Smooth muscle cell (in vitro differentiated cells): ENCODE data around the gene GMPPB. TPM values are rescaled to one million over a fixed set of nuclear protein-coding genes. Genes with fewer than 3 reads are reported as not detected.

Experiments used
- DNase-seq: peaks from one replicate; lab custom pipeline; 2025; ENCODE audit not compliant: unreplicated experiment; lab: John Stamatoyannopoulos, UW
- H2AFZ ChIP-seq: fragments of 200-600 bp; sonication (generic); 2 replicates; pipeline ENCODE4 v1.6.0; 2016; ENCODE audit warnings: antibody characterized with exemption, low read depth, mild to moderate bottlenecking
- H3F3A ChIP-seq: fragments of 200-600 bp; sonication (generic); 2 replicates; pipeline ENCODE4 v1.6.0; 2017; ENCODE audit warnings: antibody characterized with exemption, low read depth
- H3K27ac ChIP-seq: fragments of 200-600 bp; sonication (generic); 2 replicates; pipeline ENCODE4 v1.5.1; 2016; ENCODE audit warnings: low read depth, mild to moderate bottlenecking
- H3K27me3 ChIP-seq: fragments of 200-600 bp; sonication (generic); 2 replicates; pipeline ENCODE4 v1.6.1; 2016; ENCODE audit warnings: low read depth, mild to moderate bottlenecking
- H3K36me3 ChIP-seq: fragments of 200-600 bp; sonication (generic); 2 replicates; pipeline ENCODE4 v1.5.1; 2016; ENCODE audit warnings: low read depth
- H3K4me1 ChIP-seq: fragments of 200-600 bp; sonication (generic); 2 replicates; pipeline ENCODE4 v1.5.1; 2016; ENCODE audit warnings: low read depth
- H3K4me2 ChIP-seq: fragments of 200-600 bp; sonication (generic); 2 replicates; pipeline ENCODE4 v1.6.0; 2016; ENCODE audit warnings: mild to moderate bottlenecking
- H3K4me3 ChIP-seq: fragments of 200-600 bp; sonication (generic); 2 replicates; pipeline ENCODE4 v1.5.1; 2016; ENCODE audit warnings: mild to moderate bottlenecking
- H3K79me2 ChIP-seq: fragments of 200-600 bp; sonication (generic); 2 replicates; pipeline ENCODE4 v1.6.0; 2016; ENCODE audit warnings: low read depth, mild to moderate bottlenecking
- H3K9ac ChIP-seq: fragments of 200-600 bp; sonication (generic); 2 replicates; pipeline ENCODE4 v1.6.0; 2016; ENCODE audit warnings: low read depth
- H3K9me3 ChIP-seq: fragments of 200-600 bp; sonication (generic); replicated peaks from 2 replicates; pipeline ENCODE4 v1.5.1; 2016; ENCODE audit warnings: low read depth
- H4K20me1 ChIP-seq: fragments of 200-600 bp; sonication (generic); 2 replicates; pipeline ENCODE4 v1.6.0; 2016; ENCODE audit warnings: low read depth
- WGBS: methylation state at CpG from one replicate; pipeline ENCODE4 v1.1.7; 2016; ENCODE audit warnings: low lambda C conversion rate; 5-methylcytosine and 5-hydroxymethylcytosine counted together
- polyA plus RNA-seq: library from polyadenylated mRNA; unstranded; fragments of >200 nt; fragmentation: Nextera tagmentation; extraction: Ambion mirVana; gene quantifications from 2 replicates; pipeline ENCODE4 v1.2.1, GENCODE V29; 2016
- total RNA-seq: library from RNA; depleted of rRNA; stranded (reverse); fragments of >200 nt; gene quantifications from 2 replicates; pipeline ENCODE4 v1.2.3, GENCODE V29; 2014
- TF ChIP-seq, protein P1 (sequence below): fragments of 200-600 bp; sonication (generic); IDR thresholded peaks from 2 replicates; pipeline ENCODE4 v1.5.1; 2017; ENCODE audit warnings: borderline replicate concordance, mild to moderate bottlenecking, antibody characterized with exemption; ENCODE audit not compliant: insufficient read depth, poor library complexity, severe bottlenecking

GMPPB gene
- total and polyA plus RNA-seq, 2 experiments from 2014 or later = 21.3 to 68.3 TPM

DNA sequence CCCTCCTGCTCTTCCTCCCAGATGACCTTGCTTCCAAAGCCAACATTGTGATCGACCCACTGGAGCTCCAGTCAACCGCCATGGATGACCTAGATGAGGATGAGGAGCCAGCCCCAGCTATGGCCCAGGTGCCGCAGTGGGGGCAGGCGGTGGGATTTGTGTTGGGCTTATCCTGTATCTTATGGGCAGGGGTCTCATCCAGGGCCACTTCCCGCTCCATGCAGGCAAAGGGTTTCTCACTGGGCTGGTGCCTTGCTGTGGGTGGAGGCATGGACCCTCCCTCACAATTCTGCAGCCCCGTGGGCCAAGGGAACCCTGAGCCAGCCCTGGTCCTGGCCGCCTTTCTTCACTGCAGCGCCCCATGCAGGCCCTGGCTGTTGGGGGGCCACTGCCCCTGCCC, 19.1 kb downstream of the GMPPB start:
- Histone ChIP-seq H3F3A (no peaks in the 10 kb centered on the region), H2AFZ (no peak overlapping the region), H3K27ac (no peak overlapping the region), H3K27me3 (no peaks in the 10 kb centered on the region), H3K4me1 (no peaks in the 10 kb centered on the region), H3K9me3 (no peaks in the 10 kb centered on the region), H3K4me3 (no peak overlapping the region), H3K4me2 (no peak overlapping the region), H4K20me1 (no peaks in the 10 kb centered on the region), H3K9ac (no peak overlapping the region), H3K79me2 (no peaks in the 10 kb centered on the region), H3K36me3 (no peaks in the 10 kb centered on the region)
- TF ChIP-seq, protein P1, sequence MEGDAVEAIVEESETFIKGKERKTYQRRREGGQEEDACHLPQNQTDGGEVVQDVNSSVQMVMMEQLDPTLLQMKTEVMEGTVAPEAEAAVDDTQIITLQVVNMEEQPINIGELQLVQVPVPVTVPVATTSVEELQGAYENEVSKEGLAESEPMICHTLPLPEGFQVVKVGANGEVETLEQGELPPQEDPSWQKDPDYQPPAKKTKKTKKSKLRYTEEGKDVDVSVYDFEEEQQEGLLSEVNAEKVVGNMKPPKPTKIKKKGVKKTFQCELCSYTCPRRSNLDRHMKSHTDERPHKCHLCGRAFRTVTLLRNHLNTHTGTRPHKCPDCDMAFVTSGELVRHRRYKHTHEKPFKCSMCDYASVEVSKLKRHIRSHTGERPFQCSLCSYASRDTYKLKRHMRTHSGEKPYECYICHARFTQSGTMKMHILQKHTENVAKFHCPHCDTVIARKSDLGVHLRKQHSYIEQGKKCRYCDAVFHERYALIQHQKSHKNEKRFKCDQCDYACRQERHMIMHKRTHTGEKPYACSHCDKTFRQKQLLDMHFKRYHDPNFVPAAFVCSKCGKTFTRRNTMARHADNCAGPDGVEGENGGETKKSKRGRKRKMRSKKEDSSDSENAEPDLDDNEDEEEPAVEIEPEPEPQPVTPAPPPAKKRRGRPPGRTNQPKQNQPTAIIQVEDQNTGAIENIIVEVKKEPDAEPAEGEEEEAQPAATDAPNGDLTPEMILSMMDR = no peak
- 96% methylated on average over 8 of the region's 8 CpGs for WGBS
- no peak for DNase-seq

DNA sequence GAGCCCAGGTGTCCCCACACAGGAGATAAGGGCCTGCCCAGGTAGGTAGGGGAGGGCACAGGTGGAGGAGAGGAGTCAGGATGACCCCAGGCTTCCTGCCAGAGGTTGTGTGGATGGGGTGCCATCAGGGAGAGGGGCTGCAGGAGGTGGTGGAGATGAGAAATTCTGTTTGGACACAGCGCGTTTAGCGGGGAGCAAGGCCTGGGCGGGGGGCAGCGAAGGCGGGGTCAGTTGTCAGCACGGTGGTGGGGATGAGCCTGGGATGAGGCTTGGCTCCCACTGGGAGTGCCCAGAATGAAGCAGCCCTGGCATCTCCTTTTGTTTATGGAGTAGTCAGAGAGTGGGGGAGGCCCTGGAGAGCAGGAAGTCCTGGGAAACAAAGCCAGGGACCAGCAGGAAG, 19.8 kb downstream of the GMPPB start:
- no peaks in the 10 kb centered on the region for H4K20me1 ChIP-seq
- no peaks in the 10 kb centered on the region for H3K36me3 ChIP-seq
- no peak for DNase-seq
- TF ChIP-seq, protein P1 = no peak
- no peak overlapping the region for H2AFZ ChIP-seq
- no peaks in the 10 kb centered on the region for H3K9me3 ChIP-seq
- no peaks in the 10 kb centered on the region for H3K4me1 ChIP-seq
- no peaks in the 10 kb centered on the region for H3F3A ChIP-seq
- H3K4me2 ChIP-seq = no peak overlapping the region
- H3K79me2 ChIP-seq = no peaks in the 10 kb centered on the region
- WGBS = 98% methylated on average over 7 of the region's 7 CpGs
- H3K27me3 ChIP-seq = no peaks in the 10 kb centered on the region
- H3K9ac ChIP-seq = no peak overlapping the region
- H3K27ac ChIP-seq = no peak overlapping the region
- H3K4me3 ChIP-seq = no peak overlapping the region

DNA sequence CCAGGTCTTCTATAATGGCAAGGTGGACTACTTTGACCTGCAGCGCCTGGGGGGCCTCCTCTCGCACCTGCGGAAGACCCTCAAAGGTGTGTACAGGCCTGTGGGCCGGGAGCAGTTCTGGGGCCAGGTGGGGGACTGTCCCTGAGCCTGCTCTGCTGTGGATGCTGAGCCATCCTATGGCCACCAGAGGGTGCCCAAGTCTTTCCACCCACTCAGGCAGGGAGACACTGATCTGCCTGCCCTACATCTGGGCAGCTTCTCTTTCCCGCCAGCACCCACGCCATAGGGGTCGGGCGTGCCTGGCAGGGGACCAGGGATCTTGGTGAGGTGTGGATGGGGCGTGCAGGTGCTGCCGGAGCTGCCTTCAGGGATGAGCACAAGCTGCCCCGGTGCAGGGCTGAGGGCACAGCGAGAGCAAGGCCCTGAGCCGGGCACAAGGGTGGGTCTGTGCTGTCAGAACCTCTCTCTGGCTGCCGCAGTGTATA, 20.3 kb downstream of the GMPPB start:
- H3K36me3 ChIP-seq = no peaks in the 10 kb centered on the region
- H3K9ac ChIP-seq = no peak overlapping the region
- H3K4me2 ChIP-seq = no peak overlapping the region
- WGBS = 64% methylated on average over 14 of the region's 14 CpGs
- TF ChIP-seq, protein P1 = peak; percentile 71
- DNase-seq = no peak
- H2AFZ ChIP-seq = no peak overlapping the region
- H3K4me3 ChIP-seq = no peak overlapping the region
- H4K20me1 ChIP-seq = no peaks in the 10 kb centered on the region
- no peak overlapping the region for H3K27ac ChIP-seq
- no peaks in the 10 kb centered on the region for H3K79me2 ChIP-seq
- H3K27me3 ChIP-seq = no peaks in the 10 kb centered on the region
- H3K4me1 ChIP-seq = no peaks in the 10 kb centered on the region
- no peaks in the 10 kb centered on the region for H3F3A ChIP-seq
- no peaks in the 10 kb centered on the region for H3K9me3 ChIP-seq

DNA sequence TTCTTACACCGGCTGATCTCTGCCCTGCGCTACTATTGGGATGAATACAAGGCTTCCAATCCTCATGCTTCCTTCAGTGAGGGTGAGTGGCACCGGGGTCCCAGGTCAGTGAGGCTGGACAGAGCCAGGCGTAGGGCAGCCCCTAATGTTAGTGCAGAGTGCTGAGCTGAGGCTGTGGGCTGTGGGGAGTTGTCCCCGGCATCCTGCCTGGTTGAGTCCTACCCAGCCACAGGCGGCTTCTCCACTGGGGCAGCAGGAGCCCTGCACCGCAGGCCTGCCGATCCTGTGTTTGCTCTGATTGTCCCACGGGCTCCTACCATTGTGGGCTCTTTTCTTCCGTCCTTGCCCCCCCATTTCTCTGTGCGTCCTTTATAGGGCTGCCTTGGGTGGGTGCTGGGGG, 21.1 kb downstream of the GMPPB start:
- no peaks in the 10 kb centered on the region for H3K4me1 ChIP-seq
- WGBS = 99% methylated on average over 11 of the region's 11 CpGs
- no peak for DNase-seq
- H3K9ac ChIP-seq = no peak overlapping the region
- H2AFZ ChIP-seq = no peak overlapping the region
- TF ChIP-seq, protein P1 = no peak
- H3K4me3 ChIP-seq = no peak overlapping the region
- no peaks in the 10 kb centered on the region for H3F3A ChIP-seq
- H3K36me3 ChIP-seq = no peaks in the 10 kb centered on the region
- H3K9me3 ChIP-seq = no peaks in the 10 kb centered on the region
- no peak overlapping the region for H3K4me2 ChIP-seq
- no peaks in the 10 kb centered on the region for H3K79me2 ChIP-seq
- H3K27ac ChIP-seq = no peak overlapping the region
- no peaks in the 10 kb centered on the region for H4K20me1 ChIP-seq
- H3K27me3 ChIP-seq = no peaks in the 10 kb centered on the region
